ENCODE data around the gene HTR4.

DNA sequence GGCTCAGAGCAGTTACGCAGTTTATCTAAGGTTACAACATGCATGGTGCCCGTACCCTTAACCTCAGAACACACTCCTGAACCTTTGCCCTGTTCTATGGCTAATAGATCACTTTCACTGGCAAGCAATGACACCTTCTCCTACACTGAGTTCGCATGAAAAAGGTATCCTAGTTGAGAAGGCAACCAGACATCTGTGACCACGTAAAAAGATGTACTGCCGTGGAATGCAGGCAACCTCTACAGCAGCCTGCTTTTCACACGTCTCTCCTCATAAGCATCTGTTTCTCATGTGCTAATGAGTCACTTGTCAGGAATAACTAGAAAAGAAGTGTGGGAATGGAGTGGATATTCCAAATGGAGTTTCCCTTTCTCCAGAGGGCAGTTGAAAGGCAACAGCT, 199.1 kb downstream of the HTR4 start:
- TF ChIP-seq EP300 (IDR thresholded peaks at IDR 0.05) (no peak), POLR2A (IDR thresholded peaks at IDR 0.05) (no peak)
- TF ChIP-seq, protein P1, sequence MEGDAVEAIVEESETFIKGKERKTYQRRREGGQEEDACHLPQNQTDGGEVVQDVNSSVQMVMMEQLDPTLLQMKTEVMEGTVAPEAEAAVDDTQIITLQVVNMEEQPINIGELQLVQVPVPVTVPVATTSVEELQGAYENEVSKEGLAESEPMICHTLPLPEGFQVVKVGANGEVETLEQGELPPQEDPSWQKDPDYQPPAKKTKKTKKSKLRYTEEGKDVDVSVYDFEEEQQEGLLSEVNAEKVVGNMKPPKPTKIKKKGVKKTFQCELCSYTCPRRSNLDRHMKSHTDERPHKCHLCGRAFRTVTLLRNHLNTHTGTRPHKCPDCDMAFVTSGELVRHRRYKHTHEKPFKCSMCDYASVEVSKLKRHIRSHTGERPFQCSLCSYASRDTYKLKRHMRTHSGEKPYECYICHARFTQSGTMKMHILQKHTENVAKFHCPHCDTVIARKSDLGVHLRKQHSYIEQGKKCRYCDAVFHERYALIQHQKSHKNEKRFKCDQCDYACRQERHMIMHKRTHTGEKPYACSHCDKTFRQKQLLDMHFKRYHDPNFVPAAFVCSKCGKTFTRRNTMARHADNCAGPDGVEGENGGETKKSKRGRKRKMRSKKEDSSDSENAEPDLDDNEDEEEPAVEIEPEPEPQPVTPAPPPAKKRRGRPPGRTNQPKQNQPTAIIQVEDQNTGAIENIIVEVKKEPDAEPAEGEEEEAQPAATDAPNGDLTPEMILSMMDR (IDR thresholded peaks at IDR 0.05), result no peak

All from tibial nerve (tissue), 4 donors.